K562 (cell line): ENCODE measurements around the gene CLPSL2. TPM values are rescaled to one million over a fixed set of nuclear protein-coding genes. Genes with fewer than 3 reads are reported as not detected.

Experiments
- ATAC-seq: fragments of 200-7000 bp; cut with Tn5 transposase; 3 replicates; pipeline ENCODE4 v1.9.1; 2020; ENCODE audit warnings: moderate library complexity
- BruUV-seq: library from RNA; stranded (reverse); fragments of 400-500 nt; replicated peaks from 2 replicates; lab custom pipeline; 2021; lab: Mats Ljungman, UMichigan
- CTCF ChIA-PET: fragments of 300-600 bp; formaldehyde crosslinking; extraction: SDS; loops from one replicate; lab custom pipeline; 2021; ENCODE audit warnings: low intra/inter-chr PET ratio; lab: Yijun Ruan, JAX
- POLR2A ChIA-PET: fragments of 300-600, 350-650 bp; sonication (Branson Sonifier 250); formaldehyde crosslinking; extraction: SDS; loops from one replicate; lab custom pipeline; 2021; ENCODE audit warnings: antibody characterized with exemption, inconsistent platforms; lab: Yijun Ruan, JAX
- DNase-seq, 4 experiments: peaks; one replicate each; pipeline versions ENCODE4 v3.0.0 to v3.0.0-alpha.2; 2011 to 2018; ENCODE audit warnings: low spot score in 3 of 4, mixed read lengths in 3 of 4; ENCODE audit errors: extremely low read depth in 1 of 4
- FAIRE-seq: peaks from 2 replicates; lab custom pipeline; 2011; peaks lifted over from hg19 to GRCh38; lab: Jason Lieb, UNC
- H2AFZ ChIP-seq: 2 replicates; pipeline ENCODE4 v1.6.0; 2011; ENCODE audit warnings: low read depth, low read length, control low read depth, inconsistent platforms
- H3K27ac ChIP-seq: fragments of 200-600 bp; 3 replicates; pipeline ENCODE4 v1.8.0; 2011; ENCODE audit warnings: low read depth, mild to moderate bottlenecking, control low read depth, inconsistent platforms, low read length, moderate library complexity, mixed read lengths; ENCODE audit errors: extremely low read depth
- H3K27me3 ChIP-seq, 2 experiments: fragments of 300-600 bp in 1 of 2; 2 replicates in 1 of 2; 3 replicates in 1 of 2; pipeline versions ENCODE4 v1.6.0 to v1.8.0; 2011; ENCODE audit warnings: inconsistent platforms in 2 of 2, low read length in 2 of 2, mild to moderate bottlenecking in 1 of 2, mixed read lengths in 1 of 2, moderate library complexity in 1 of 2; ENCODE audit not compliant: control insufficient read depth in 2 of 2, insufficient read depth in 2 of 2
- H3K36me3 ChIP-seq: fragments of 300-600 bp; 3 replicates; pipeline ENCODE4 v1.8.0; 2011; ENCODE audit warnings: mild to moderate bottlenecking, low read length, inconsistent platforms; ENCODE audit not compliant: control insufficient read depth, insufficient read depth
- H3K4me1 ChIP-seq, 2 experiments: fragments of 200-600 bp in 1 of 2; replicated peaks in 1 of 2; 2 replicates in 1 of 2; 3 replicates in 1 of 2; pipeline versions ENCODE4 v1.5.1 to v1.8.0; 2011; ENCODE audit warnings: inconsistent platforms in 2 of 2, low read length in 2 of 2, mild to moderate bottlenecking in 1 of 2, mixed read lengths in 1 of 2, moderate library complexity in 1 of 2; ENCODE audit not compliant: control insufficient read depth in 2 of 2, insufficient read depth in 2 of 2
- H3K4me2 ChIP-seq: 2 replicates; pipeline ENCODE4 v1.6.1; 2011; ENCODE audit warnings: low read length, control low read depth, inconsistent platforms, mixed read lengths; ENCODE audit not compliant: insufficient read depth
- H3K4me3 ChIP-seq: fragments of 200-600 bp; sonication (generic), shearing (Covaris generic); 2 replicates; pipeline ENCODE4 v1.5.1; 2016; ENCODE audit warnings: control low read depth, inconsistent platforms
- H3K79me2 ChIP-seq: fragments of 200-600 bp; 3 replicates; pipeline ENCODE4 v1.8.0; 2011; ENCODE audit warnings: low read length, inconsistent platforms; ENCODE audit not compliant: control insufficient read depth, insufficient read depth
- H3K9ac ChIP-seq, 2 experiments: 2 replicates each; pipeline versions ENCODE4 v1.6.0 to v1.6.1; 2011; ENCODE audit warnings: low read depth in 2 of 2, low read length in 2 of 2, control low read depth in 1 of 2, inconsistent platforms in 1 of 2, mild to moderate bottlenecking in 1 of 2, mixed read lengths in 1 of 2; ENCODE audit not compliant: insufficient read depth in 1 of 2
- H3K9me1 ChIP-seq: one replicate; pipeline ENCODE4 v1.6.0; 2011; ENCODE audit warnings: inconsistent platforms, mild to moderate bottlenecking, low read length, moderate library complexity; ENCODE audit not compliant: control insufficient read depth, insufficient read depth
- H3K9me3 ChIP-seq: replicated peaks from 2 replicates; pipeline ENCODE4 v1.5.1; 2011; ENCODE audit warnings: low read depth, low read length, inconsistent platforms; ENCODE audit not compliant: control insufficient read depth, insufficient read depth
- H4K20me1 ChIP-seq: replicated peaks from 2 replicates; pipeline ENCODE4 v1.6.1; 2011; ENCODE audit warnings: low read length, inconsistent platforms, mixed read lengths; ENCODE audit not compliant: control insufficient read depth, insufficient read depth
- CBX3 ChIP-seq, 2 experiments: IDR thresholded peaks; 1 replicate in 1 of 2; 2 replicates in 1 of 2; pipeline ENCODE4 v1.6.1; 2012; ENCODE audit warnings: inconsistent platforms in 2 of 2, low read length in 2 of 2, borderline replicate concordance in 1 of 2, control low read depth in 1 of 2
- GATAD2B ChIP-seq: fragments of 450-650 bp; IDR thresholded peaks from 2 replicates; pipeline ENCODE4 v1.6.1; 2017; ENCODE audit warnings: mild to moderate bottlenecking, borderline replicate concordance
- GTF2F1 ChIP-seq: IDR thresholded peaks from 2 replicates; pipeline ENCODE4 v1.6.1; 2011; ENCODE audit warnings: low read depth, low read length, improper control_type of control experiment
- MYNN ChIP-seq, 2 experiments: sonication (generic); formaldehyde crosslinking in 1 of 2; IDR thresholded peaks; 2 replicates each; pipeline versions ENCODE4 v1.5.0 to v1.6.1; 2016 to 2020; ENCODE audit warnings: antibody characterized with exemption in 1 of 2, missing genetic modification reagents in 1 of 2
- NCOA6 ChIP-seq: fragments of 450-650 bp; IDR thresholded peaks from 2 replicates; pipeline ENCODE4 v1.6.1; 2017; ENCODE audit warnings: mild to moderate bottlenecking
- PKNOX1 ChIP-seq: fragments of 450-650 bp; IDR thresholded peaks from 2 replicates; pipeline ENCODE4 v1.6.1; 2016
- RBM25 ChIP-seq: fragments of 200-400 bp; formaldehyde crosslinking; IDR thresholded peaks from 2 replicates; pipeline ENCODE4 v1.6.1; 2018; ENCODE audit warnings: low read length, low read depth, moderate library complexity; ENCODE audit not compliant: severe bottlenecking
- SIN3A ChIP-seq, 2 experiments: fragments of 150-350 bp in 1 of 2; IDR thresholded peaks; 2 replicates each; pipeline ENCODE4 v1.6.1; 2011 to 2016; ENCODE audit warnings: borderline replicate concordance in 2 of 2, low read depth in 2 of 2, low read length in 2 of 2, mild to moderate bottlenecking in 2 of 2, moderate library complexity in 2 of 2; ENCODE audit not compliant: control insufficient read depth in 1 of 2
- SRSF7 ChIP-seq: fragments of 200-400 bp; formaldehyde crosslinking; optimal IDR thresholded peaks from 2 replicates; pipeline ENCODE3; 2017; ENCODE audit warnings: mild to moderate bottlenecking, low read depth, low read length
- WHSC1 ChIP-seq: IDR thresholded peaks from one replicate; pipeline ENCODE4 v1.6.1; 2012; ENCODE audit warnings: low read length, control low read depth, inconsistent platforms
- ZBTB5 ChIP-seq: fragments of 450-650 bp; IDR thresholded peaks from 2 replicates; pipeline ENCODE4 v1.6.1; 2017; ENCODE audit warnings: antibody characterized with exemption
- WGBS: fragments of 100-300 bp; shearing (Covaris generic); methylation state at CpG from one replicate; pipeline ENCODE4 v1.1.6; 2016; ENCODE audit warnings: low coverage, mixed read lengths; ENCODE audit not compliant: insufficient coverage; ENCODE audit errors: missing lambda C conversion rate; 5-methylcytosine and 5-hydroxymethylcytosine counted together
- in situ Hi-C: fragments of 300-500 bp; cut with MboI; formaldehyde crosslinking; loops from 4 replicates; pipeline ENCODE4 v1.15.0; 2018; ENCODE audit warnings: inconsistent platforms, mixed read lengths
- intact Hi-C: fragments of 100-400 bp; cut with micrococcal nuclease; formaldehyde crosslinking; loops from 2 replicates; pipeline ENCODE4 v1.14.2; 2022
- polyA plus RNA-seq, 8 experiments: library from polyadenylated mRNA; depleted of rRNA in 4 of 8; stranded (reverse) in 5 of 8; unstranded in 3 of 8; fragments of >200 nt; fragmentation: Nextera tagmentation in 2 of 8; fragmentation: Illumina TruSeq in 1 of 8; extraction: Ambion mirVana in 2 of 8; extraction: Trizol in 1 of 8; gene quantifications; 2 replicates each; pipeline versions ENCODE4 v1.2.1 to v1.2.3, GENCODE V29; 2011 to 2014; ENCODE audit warnings: inconsistent platforms in 1 of 8, missing spikeins in 1 of 8
- total RNA-seq, 7 experiments: library from RNA; depleted of rRNA in 6 of 7; stranded (reverse); fragments of >200 nt in 6 of 7; fragmentation: Illumina TruSeq in 2 of 7; extraction: Trizol in 2 of 7; gene quantifications; 2 replicates each; pipeline versions ENCODE4 v1.2.1 to v1.2.3, GENCODE V29; 2011 to 2021; ENCODE audit warnings: low replicate concordance in 1 of 7

The CLPSL2 gene
- total and polyA plus RNA-seq, 9 of the 15 experiments (the other 6 are each of a cell fraction or from before 2014, with no cell fraction given) = not detected

GRCh38 chr6:35747877-35748276 is 28.5 kb upstream of the CLPSL2 start:
- Histone ChIP-seq H2AFZ (no peak overlapping the region), H3K4me1 (no peaks in the 10 kb centered on the region), H3K9ac (no peak overlapping the region), H3K4me3 (no peak overlapping the region), H3K9me3 (peaks cover 10% of the 10 kb centered on the region), H3K9me1 (no peaks in the 10 kb centered on the region), H3K27me3 (peaks cover 40 to 59% of the 10 kb centered on the region in 2 experiments), H3K4me2 (no peak overlapping the region), H3K79me2 (no peaks in the 10 kb centered on the region), H3K27ac (no peak overlapping the region), H4K20me1 (no peaks in the 10 kb centered on the region), H3K36me3 (no peaks in the 10 kb centered on the region)
- FAIRE-seq = no peak
- CTCF ChIA-PET = no interaction called here
- ATAC-seq = no peak
- POLR2A ChIA-PET = no interaction called here
- TF ChIP-seq MYNN (IDR thresholded peaks at IDR 0.05) = no peak
- TF ChIP-seq MYNN (CRISPR knock-in tag; IDR thresholded peaks at IDR 0.05) = no peak
- TF ChIP-seq WHSC1 = no peak
- TF ChIP-seq CBX3 (IDR thresholded peaks at IDR 0.05; ENCODE audit: borderline replicate concordance in 1 of 2, low read length in 2 of 2) = peak in 1 of 2 experiments; percentile 29; a peak in 1 of 3 replicates
- peak; percentile 68 for TF ChIP-seq RBM25
- no peak for TF ChIP-seq NCOA6
- TF ChIP-seq GTF2F1 = no peak
- no peak for TF ChIP-seq GATAD2B
- TF ChIP-seq ZBTB5 = no peak
- TF ChIP-seq SRSF7 = no peak
- TF ChIP-seq SIN3A (IDR thresholded peaks at IDR 0.05; ENCODE audit: borderline replicate concordance in 2 of 2, control insufficient read depth in 1 of 2, low read depth in 2 of 2, low read length in 2 of 2) = no peak
- no peak for TF ChIP-seq PKNOX1
- WGBS = 0% methylated on average over 1 of the region's 1 CpG
- in situ Hi-C loops (no loop called here), intact Hi-C loops (no loop called here)
- no TSS peak for BruUV-seq
- no peak for DNase-seq
